GM04503 (cell line): ENCODE data around the gene BMERB1.
"Not testable (repeated sequence)": the region's sequence is repeated elsewhere in the genome, so short reads cannot be mapped to it uniquely, and the experiment has no call there.

Source experiments
- DNase-seq: peaks from one replicate; pipeline ENCODE4 v3.0.0-alpha.2; 2012; ENCODE audit warnings: low read depth

Gene BMERB1

GRCh38 chr16:15594711-15595320 lies 160.4 kb downstream of the BMERB1 start:
- no peak for DNase-seq

- DNase-seq: no peak
These were observed 162.7 kb downstream of the BMERB1 start for GRCh38 chr16:15597135-15597534.

GRCh38 chr16:15597822-15598647 lies 163.6 kb downstream of the BMERB1 start:
- DNase-seq: no peak

- DNase-seq: no peak
These were observed 164.3 kb downstream of the BMERB1 start for GRCh38 chr16:15598648-15599190.

GRCh38 chr16:15599303-15600070 lies 165.1 kb downstream of the BMERB1 start:
- DNase-seq: no peak

GRCh38 chr16:15601212-15601879 lies 167.0 kb downstream of the BMERB1 start:
- no peak for DNase-seq

GRCh38 chr16:15602285-15603044 lies 168.1 kb downstream of the BMERB1 start:
- no peak for DNase-seq

- no peak for DNase-seq
These were observed 170.4 kb downstream of the BMERB1 start for GRCh38 chr16:15604460-15605440.

GRCh38 chr16:15605839-15606517 lies 171.6 kb downstream of the BMERB1 start:
- no peak for DNase-seq

GRCh38 chr16:15606518-15607220 lies 172.3 kb downstream of the BMERB1 start:
- DNase-seq: no peak

GRCh38 chr16:15607221-15607699 lies 172.9 kb downstream of the BMERB1 start:
- not testable (repeated sequence) for DNase-seq

GRCh38 chr16:15607700-15608396 lies 173.5 kb downstream of the BMERB1 start:
- no peak for DNase-seq

GRCh38 chr16:15608398-15609285 lies 174.3 kb downstream of the BMERB1 start:
- DNase-seq: no peak

GRCh38 chr16:15609286-15609649 lies 174.9 kb downstream of the BMERB1 start:
- DNase-seq: no peak

- DNase-seq: no peak
These were observed 176.0 kb downstream of the BMERB1 start for GRCh38 chr16:15610369-15610871.

- no peak for DNase-seq
These were observed 177.2 kb downstream of the BMERB1 start for GRCh38 chr16:15611610-15612009.

- DNase-seq: no peak
These were observed 179.3 kb downstream of the BMERB1 start for GRCh38 chr16:15613676-15614075.
